NB4 (cell line): ENCODE measurements around the gene FGF10.

ENCODE experiments used
- MYC ChIP-seq: IDR thresholded peaks from 2 replicates; pipeline ENCODE4 v1.6.1; 2011; ENCODE audit warnings: low read depth, low read length
- POLR2A ChIP-seq: IDR thresholded peaks from 2 replicates; pipeline ENCODE4 v1.6.1; 2011; ENCODE audit warnings: mild to moderate bottlenecking; ENCODE audit not compliant: insufficient read length; ENCODE audit errors: extremely low read depth
- TF ChIP-seq, protein P1 (sequence below): IDR thresholded peaks from one replicate; pipeline ENCODE4 v1.5.1; 2012; ENCODE audit warnings: low read depth, low read length
- TF ChIP-seq, protein P2 (sequence below): IDR thresholded peaks from 2 replicates; pipeline ENCODE4 v1.6.1; 2011; ENCODE audit warnings: low read depth, low read length

DNA sequence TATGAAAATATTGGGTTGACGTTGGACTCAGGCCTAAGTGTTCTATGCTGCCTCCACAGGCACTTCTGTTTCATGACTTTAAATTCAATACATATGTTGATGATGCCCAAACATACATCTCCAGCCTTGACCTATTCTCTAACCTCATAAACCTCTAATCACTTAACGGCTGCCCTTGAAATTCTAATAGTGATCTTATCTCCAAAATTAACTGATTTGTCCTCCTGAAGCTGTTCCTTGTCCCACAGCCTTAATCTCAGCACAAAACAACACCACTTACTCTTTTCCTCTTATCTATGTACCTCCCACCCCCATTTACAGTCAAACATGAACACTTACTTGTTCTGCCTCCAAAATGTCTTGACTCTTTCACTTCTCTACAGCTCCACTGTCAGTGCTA lies 43.3 kb downstream of the FGF10 start:
- TF ChIP-seq POLR2A (no peak), MYC (no peak)
- TF ChIP-seq, protein P1, sequence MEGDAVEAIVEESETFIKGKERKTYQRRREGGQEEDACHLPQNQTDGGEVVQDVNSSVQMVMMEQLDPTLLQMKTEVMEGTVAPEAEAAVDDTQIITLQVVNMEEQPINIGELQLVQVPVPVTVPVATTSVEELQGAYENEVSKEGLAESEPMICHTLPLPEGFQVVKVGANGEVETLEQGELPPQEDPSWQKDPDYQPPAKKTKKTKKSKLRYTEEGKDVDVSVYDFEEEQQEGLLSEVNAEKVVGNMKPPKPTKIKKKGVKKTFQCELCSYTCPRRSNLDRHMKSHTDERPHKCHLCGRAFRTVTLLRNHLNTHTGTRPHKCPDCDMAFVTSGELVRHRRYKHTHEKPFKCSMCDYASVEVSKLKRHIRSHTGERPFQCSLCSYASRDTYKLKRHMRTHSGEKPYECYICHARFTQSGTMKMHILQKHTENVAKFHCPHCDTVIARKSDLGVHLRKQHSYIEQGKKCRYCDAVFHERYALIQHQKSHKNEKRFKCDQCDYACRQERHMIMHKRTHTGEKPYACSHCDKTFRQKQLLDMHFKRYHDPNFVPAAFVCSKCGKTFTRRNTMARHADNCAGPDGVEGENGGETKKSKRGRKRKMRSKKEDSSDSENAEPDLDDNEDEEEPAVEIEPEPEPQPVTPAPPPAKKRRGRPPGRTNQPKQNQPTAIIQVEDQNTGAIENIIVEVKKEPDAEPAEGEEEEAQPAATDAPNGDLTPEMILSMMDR: no peak
- TF ChIP-seq, protein P2, sequence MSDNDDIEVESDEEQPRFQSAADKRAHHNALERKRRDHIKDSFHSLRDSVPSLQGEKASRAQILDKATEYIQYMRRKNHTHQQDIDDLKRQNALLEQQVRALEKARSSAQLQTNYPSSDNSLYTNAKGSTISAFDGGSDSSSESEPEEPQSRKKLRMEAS: no peak
